Hematopoietic multipotent progenitor cell treated with erythropoietin and hydrocortisone succinate and interleukin-3 and kit ligand, for 8 days (in vitro differentiated cells): Measurements from ENCODE around the gene CC2D2A.

Source experiments
- DNase-seq: peaks from one replicate; pipeline ENCODE4 v3.0.0-alpha.2; 2015

The CC2D2A gene

DNA sequence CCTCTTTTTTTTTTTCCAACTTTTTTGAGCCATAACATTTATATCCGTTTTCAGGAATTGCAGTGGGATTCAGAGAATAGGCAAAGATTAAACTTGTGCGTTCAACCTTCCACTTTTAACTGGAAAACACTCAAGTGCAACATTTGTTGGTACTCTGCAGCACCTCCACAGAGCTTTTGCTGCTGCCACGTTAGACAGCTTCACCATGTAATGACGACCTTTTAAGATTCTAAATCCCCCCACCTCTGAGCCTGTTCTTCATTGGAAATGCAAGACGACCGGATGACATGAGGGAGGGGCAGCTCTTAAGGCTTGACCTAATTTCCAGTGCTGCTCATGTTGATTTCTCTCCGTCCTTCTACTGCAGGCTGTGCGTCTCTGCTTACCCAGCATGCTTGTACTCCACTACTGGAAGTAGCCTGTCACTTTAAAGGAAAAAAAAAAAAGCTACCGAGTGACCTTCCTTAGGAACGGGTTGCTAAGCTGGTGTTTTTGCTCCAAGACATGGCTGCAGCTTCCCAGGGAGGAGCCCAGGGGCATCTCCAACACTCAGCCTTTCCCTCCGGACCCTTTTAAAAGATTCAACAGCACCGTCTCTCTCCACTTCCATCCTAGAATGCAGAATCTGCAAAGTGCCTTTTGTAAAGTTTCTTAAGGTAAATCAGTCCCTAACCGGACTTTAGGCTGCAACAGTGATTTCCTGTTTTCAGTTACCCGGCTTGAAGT, at the start of gene CC2D2A:
Gene CC2D2A (plus strand): TSS at position 481 of the 726 bp plus-strand sequence. CDS start 6,051 bp downstream, outside the sequence.
- DNase-seq = no peak

- DNase-seq = no peak
These were observed 49.0 kb upstream of the CC2D2A start for GRCh38 chr4:15420642-15421041.

GRCh38 chr4:15423285-15423711, 46.4 kb upstream of the CC2D2A start:
- no peak for DNase-seq

DNA sequence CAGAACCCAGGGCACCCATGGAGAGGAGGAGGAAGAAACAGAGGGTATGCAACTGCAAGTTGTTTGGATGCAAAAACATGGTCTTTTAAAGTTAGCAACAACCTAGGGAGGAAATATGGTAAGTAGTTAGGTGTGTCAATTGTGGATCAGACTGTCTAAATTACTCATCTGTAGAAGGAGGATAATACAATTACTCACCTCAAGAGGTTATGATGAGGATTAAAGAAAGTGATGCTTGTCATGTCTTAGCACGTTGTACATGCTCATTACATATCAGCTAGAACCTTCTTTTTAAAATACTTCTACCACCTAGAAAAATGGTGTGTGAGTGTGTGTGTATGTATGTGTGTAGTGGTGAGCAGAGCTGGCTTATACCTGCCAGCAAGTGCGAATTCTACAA, 44.2 kb upstream of the CC2D2A start:
- DNase-seq = no peak

GRCh38 chr4:15427161-15427560, 42.5 kb upstream of the CC2D2A start:
- no peak for DNase-seq

- DNase-seq = no peak
These were observed 42.0 kb upstream of the CC2D2A start, which contains the start of gene C1QTNF7 for GRCh38 chr4:15427701-15428100. Gene C1QTNF7, plus strand, starts transcription at chr4:15428033. Its CDS starts 7,711 bp downstream, at chr4:15435744.

DNA sequence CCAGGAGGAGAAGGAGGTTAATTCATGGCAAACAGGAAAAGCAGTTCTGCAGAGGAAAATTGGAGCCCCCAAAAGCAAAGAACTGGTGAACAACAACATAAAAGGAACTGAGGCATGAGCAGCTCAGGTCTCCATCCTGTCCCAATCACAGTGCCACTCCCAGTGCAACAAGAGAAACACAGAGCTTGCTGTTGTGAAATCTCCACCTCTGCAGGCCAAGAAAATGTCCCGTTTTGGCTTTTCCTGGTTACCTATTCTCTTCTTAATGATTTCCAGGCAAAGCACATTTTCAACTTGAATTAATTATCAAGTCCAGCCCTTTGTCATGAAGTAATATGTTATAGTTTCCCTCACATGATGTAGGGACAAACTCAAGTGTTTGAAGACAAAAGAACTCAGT, 41.1 kb upstream of the CC2D2A start:
- no peak for DNase-seq

DNA sequence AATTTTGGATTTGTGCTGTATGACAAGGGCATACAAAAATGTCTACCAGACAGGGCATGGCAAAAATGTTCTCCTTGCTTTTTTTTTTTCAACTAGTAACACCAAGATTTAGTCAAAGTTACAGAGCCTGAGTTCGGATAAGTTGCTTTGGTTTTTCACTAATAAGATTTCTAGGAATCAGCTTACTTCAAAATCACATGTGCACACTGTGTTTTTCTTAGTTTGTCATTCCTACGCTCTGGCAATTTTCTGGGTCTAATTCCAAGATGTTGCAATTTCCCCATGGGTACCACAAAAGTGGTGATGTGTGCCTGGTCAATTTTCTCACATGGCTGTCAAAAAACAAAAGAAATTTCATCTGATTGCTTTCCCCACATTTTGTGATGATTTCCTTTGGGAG, 35.6 kb upstream of the CC2D2A start:
- DNase-seq = no peak

GRCh38 chr4:15434676-15435075, 35.0 kb upstream of the CC2D2A start:
- DNase-seq = no peak

DNA sequence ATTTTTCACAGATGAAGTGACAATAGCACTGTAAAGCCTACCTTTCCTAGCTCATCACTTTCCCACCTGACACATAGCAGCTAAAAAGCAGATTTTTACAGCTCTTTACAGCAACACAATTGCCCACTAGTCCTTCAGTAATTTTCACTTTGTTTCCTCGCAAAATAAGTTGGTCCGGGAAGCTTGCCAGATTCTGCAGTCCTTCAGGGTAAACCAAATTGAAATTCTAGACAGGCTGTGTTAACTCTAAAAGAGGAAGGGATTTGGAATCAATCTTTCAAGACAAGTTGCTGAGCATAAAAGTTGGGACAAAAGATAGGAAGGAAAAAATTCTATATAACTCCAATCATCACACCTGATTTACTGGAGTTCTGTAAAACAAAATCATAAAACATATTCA, 33.2 kb upstream of the CC2D2A start:
- no peak for DNase-seq

GRCh38 chr4:15438939-15439524, 30.6 kb upstream of the CC2D2A start:
- no peak for DNase-seq

GRCh38 chr4:15443371-15444160, 26.1 kb upstream of the CC2D2A start:
- DNase-seq = no peak

- DNase-seq = no peak
These were observed 25.4 kb upstream of the CC2D2A start for GRCh38 chr4:15444276-15444675.

GRCh38 chr4:15444879-15445547, 24.7 kb upstream of the CC2D2A start:
- no peak for DNase-seq

GRCh38 chr4:15451181-15451865, 18.4 kb upstream of the CC2D2A start:
- no peak for DNase-seq

GRCh38 chr4:15451866-15452765, 17.6 kb upstream of the CC2D2A start:
- DNase-seq = no peak

- no peak for DNase-seq
These were observed 14.4 kb upstream of the CC2D2A start for GRCh38 chr4:15455290-15455689.

GRCh38 chr4:15457406-15458201, 12.1 kb upstream of the CC2D2A start:
- peak; percentile 33 for DNase-seq

GRCh38 chr4:15458616-15459015, 11.1 kb upstream of the CC2D2A start:
- DNase-seq = no peak

- no peak for DNase-seq
These were observed 10.0 kb upstream of the CC2D2A start for GRCh38 chr4:15459706-15460105.

DNA sequence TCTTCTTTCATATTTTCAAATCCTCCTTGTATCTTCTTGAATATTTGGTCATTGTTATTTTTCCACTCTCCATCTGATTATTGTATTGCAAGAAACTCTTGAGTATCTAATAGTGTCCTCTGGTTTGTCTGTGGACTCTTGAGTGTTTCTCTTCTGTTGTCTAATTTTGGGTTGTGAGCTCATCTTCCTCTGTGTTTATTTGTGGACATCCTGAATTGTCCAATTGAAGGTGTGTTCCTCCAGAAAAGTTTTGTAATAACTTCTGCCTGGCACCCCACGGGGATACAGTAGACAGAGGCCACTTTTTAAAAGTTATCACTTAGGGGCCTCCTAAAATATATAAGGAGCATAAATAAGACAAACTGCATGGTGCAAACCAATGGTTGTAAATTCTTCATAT, 3.1 kb upstream of the CC2D2A start:
- no peak for DNase-seq
